GM12878 (cell line): ENCODE results near the gene SENP7. TPM values are rescaled to one million over a fixed set of nuclear protein-coding genes. Genes with fewer than 3 reads are reported as not detected.

Experiments used
- BCL3 ChIP-seq: IDR thresholded peaks from 2 replicates; pipeline ENCODE4 v1.6.1; 2011; ENCODE audit warnings: borderline replicate concordance, low read depth, mild to moderate bottlenecking, moderate library complexity, low read length; ENCODE audit not compliant: insufficient read depth, poor library complexity, severe bottlenecking
- CBX5 ChIP-seq: sonication (generic); IDR thresholded peaks from 2 replicates; pipeline ENCODE4 v1.6.1; 2016; ENCODE audit warnings: low read depth, moderate library complexity, mild to moderate bottlenecking, inconsistent platforms
- CEBPB ChIP-seq, 2 experiments: fragments of 150-350 bp in 1 of 2; IDR thresholded peaks; 2 replicates each; pipeline ENCODE4 v1.6.1; 2012 to 2014; ENCODE audit warnings: low read depth in 2 of 2, low read length in 2 of 2, borderline replicate concordance in 1 of 2, inconsistent platforms in 1 of 2
- E2F8 ChIP-seq: fragments of 450-650 bp; IDR thresholded peaks from 2 replicates; pipeline ENCODE4 v1.6.1; 2018; ENCODE audit warnings: mild to moderate bottlenecking, low read depth, moderate library complexity; ENCODE audit not compliant: partially characterized antibody
- KAT2A ChIP-seq: conservative IDR thresholded peaks from 2 replicates; pipeline ENCODE4 v1.6.1; 2011; ENCODE audit warnings: low read depth, low read length; ENCODE audit not compliant: control insufficient read depth
- LARP7 ChIP-seq: fragments of 450-650 bp; IDR thresholded peaks from 2 replicates; pipeline ENCODE4 v1.6.1; 2017; ENCODE audit warnings: mild to moderate bottlenecking
- PAX8 ChIP-seq: fragments of 450-650 bp; IDR thresholded peaks from 2 replicates; pipeline ENCODE4 v1.6.1; 2017; ENCODE audit warnings: mild to moderate bottlenecking, moderate library complexity
- PRDM15 ChIP-seq: fragments of 450-650 bp; formaldehyde crosslinking; IDR thresholded peaks from 2 replicates; pipeline ENCODE4 v1.4.0; 2020; ENCODE audit warnings: mild to moderate bottlenecking, moderate library complexity
- RB1 ChIP-seq: fragments of 450-650 bp; formaldehyde crosslinking; IDR thresholded peaks from 2 replicates; pipeline ENCODE4 v1.6.1; 2017; ENCODE audit warnings: mild to moderate bottlenecking, borderline replicate concordance
- SP1 ChIP-seq: IDR thresholded peaks from one replicate; pipeline ENCODE4 v1.6.1; 2011; ENCODE audit warnings: low read depth, low read length
- SRF ChIP-seq, 2 experiments: IDR thresholded peaks; 2 replicates each; pipeline ENCODE4 v1.6.1; 2011; ENCODE audit warnings: low read depth in 2 of 2, low read length in 2 of 2, mild to moderate bottlenecking in 1 of 2, moderate library complexity in 1 of 2
- TAF1 ChIP-seq: IDR thresholded peaks from 2 replicates; pipeline ENCODE4 v1.6.1; 2011; ENCODE audit warnings: mild to moderate bottlenecking, low read depth, low read length, borderline replicate concordance
- TCF7 ChIP-seq: IDR thresholded peaks from 2 replicates; pipeline ENCODE4 v1.6.1; 2014; ENCODE audit warnings: antibody characterized with exemption, borderline replicate concordance
- USF2 ChIP-seq: IDR thresholded peaks from 2 replicates; pipeline ENCODE4 v1.6.1; 2011; ENCODE audit warnings: low read depth, low read length, improper control_type of control experiment, borderline replicate concordance
- YY1 ChIP-seq: IDR thresholded peaks from 2 replicates; pipeline ENCODE4 v1.6.1; 2011; ENCODE audit warnings: low read depth, mild to moderate bottlenecking, low read length
- ZNF207 ChIP-seq: fragments of 450-650 bp; IDR thresholded peaks from 2 replicates; pipeline ENCODE4 v1.6.1; 2014; ENCODE audit warnings: antibody characterized with exemption, mild to moderate bottlenecking, borderline replicate concordance
- ZNF24 ChIP-seq: fragments of 450-650 bp; IDR thresholded peaks from 2 replicates; pipeline ENCODE4 v1.6.1; 2017; ENCODE audit warnings: antibody characterized with exemption, mild to moderate bottlenecking
- polyA plus RNA-seq, 11 experiments: library from polyadenylated mRNA; depleted of rRNA in 4 of 11; unstranded in 6 of 11; stranded (reverse) in 5 of 11; fragments of >200 nt; fragmentation: Nextera tagmentation in 4 of 11; fragmentation: Illumina TruSeq in 1 of 11; extraction: Ambion mirVana in 4 of 11; extraction: Trizol in 1 of 11; gene quantifications; 1 replicate in 1 of 11; 2 replicates in 10 of 11; pipeline versions ENCODE4 v1.2.1 to v1.2.3, GENCODE V29; 2011 to 2016; ENCODE audit warnings: inconsistent platforms in 2 of 11, missing spikeins in 2 of 11, low read depth in 1 of 11
- total RNA-seq, 4 experiments: library from RNA; depleted of rRNA in 3 of 4; stranded (reverse); fragments of >200 nt in 3 of 4; fragmentation: Illumina TruSeq in 1 of 4; extraction: Trizol in 1 of 4; gene quantifications; 2 replicates each; pipeline versions ENCODE4 v1.2.1 to v1.2.3, GENCODE V29; 2013 to 2021

Gene SENP7
- total and polyA plus RNA-seq, 10 of the 15 experiments (the other 5 are each of a cell fraction or from before 2014, with no cell fraction given) = 2.6 to 14.7 (median 8.3) TPM

GRCh38 chr3:101561630-101562328 is 48.8 kb upstream of the SENP7 start, which contains the start of gene TRMT10C (continued):
- no peak for TF ChIP-seq PRDM15 (CRISPR knock-in tag)
- TF ChIP-seq TAF1 = peak; percentile 87
- peak; percentile 20 for TF ChIP-seq SP1
- no peak for TF ChIP-seq USF2
- peak; percentile 65 for TF ChIP-seq LARP7
- no peak for TF ChIP-seq KAT2A
- no peak; the same call in 1 of the 2 replicates for TF ChIP-seq RB1
- TF ChIP-seq SRF (IDR thresholded peaks at IDR 0.05; ENCODE audit: low read depth in 2 of 2, low read length in 2 of 2) = peak in 1 of 2 experiments; percentile 83; a peak in 2 of 4 replicates
- TF ChIP-seq YY1 = peak; percentile 73
- no peak for TF ChIP-seq ZNF24
- 0 out of 2 replicates have a peak, but pooled peaks have one; percentile 35 for TF ChIP-seq TCF7
- TF ChIP-seq ZNF207 = no peak
- TF ChIP-seq E2F8 = peak; percentile 92
- TF ChIP-seq CEBPB (IDR thresholded peaks at IDR 0.05; ENCODE audit: borderline replicate concordance in 1 of 2, low read depth in 2 of 2, low read length in 2 of 2) = no peak
- TF ChIP-seq CBX5 = peak; percentile 84; the same call in 1 of the 2 replicates
- no peak for TF ChIP-seq PAX8
- no peak for TF ChIP-seq BCL3
